GM21717 (cell line): ENCODE measurements around the gene RACK1.

Experiments
- ATAC-seq: cut with Tn5 transposase; IDR thresholded peaks from one replicate; pipeline ENCODE4 v1.9.1; 2021; ENCODE audit warnings: mild to moderate bottlenecking, moderate library complexity; ENCODE audit not compliant: unreplicated experiment

Gene RACK1

DNA sequence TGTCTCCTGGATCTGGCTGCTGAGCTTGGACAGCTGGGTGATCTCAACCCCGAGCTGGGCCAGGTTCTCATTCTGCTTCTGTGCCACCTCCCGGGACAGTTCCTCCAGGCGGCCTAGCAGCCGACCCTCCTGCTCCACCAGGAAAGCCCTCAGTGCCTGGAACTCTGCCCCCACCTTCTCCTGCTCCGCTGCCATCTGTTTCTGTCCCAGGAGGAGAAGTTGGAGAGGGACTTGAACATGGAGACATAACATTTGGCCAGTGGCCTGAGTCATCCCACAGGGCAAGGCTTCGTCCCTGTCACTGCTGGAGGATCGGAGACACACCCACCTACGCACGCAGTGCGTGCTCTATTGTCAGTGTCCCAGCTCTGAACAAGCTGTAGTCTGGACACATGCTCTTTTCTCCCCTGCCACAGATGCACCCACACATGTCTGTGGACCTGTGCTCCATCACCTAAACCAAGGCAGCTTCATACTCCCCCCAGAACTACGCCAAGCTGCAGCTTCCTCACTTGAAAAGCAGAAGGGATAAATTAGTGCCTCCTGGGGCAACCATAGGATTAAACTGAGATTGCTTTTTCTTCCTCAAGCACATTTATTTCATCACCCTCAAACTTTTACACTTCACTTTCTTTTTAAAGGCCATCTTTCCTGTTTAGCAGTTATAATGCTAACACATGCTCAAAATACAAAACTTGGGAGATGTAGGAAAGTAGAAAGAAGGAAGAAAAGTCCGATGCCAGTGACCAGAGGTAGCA is 43.6 kb downstream of the RACK1 start:
- ATAC-seq, result no peak

DNA sequence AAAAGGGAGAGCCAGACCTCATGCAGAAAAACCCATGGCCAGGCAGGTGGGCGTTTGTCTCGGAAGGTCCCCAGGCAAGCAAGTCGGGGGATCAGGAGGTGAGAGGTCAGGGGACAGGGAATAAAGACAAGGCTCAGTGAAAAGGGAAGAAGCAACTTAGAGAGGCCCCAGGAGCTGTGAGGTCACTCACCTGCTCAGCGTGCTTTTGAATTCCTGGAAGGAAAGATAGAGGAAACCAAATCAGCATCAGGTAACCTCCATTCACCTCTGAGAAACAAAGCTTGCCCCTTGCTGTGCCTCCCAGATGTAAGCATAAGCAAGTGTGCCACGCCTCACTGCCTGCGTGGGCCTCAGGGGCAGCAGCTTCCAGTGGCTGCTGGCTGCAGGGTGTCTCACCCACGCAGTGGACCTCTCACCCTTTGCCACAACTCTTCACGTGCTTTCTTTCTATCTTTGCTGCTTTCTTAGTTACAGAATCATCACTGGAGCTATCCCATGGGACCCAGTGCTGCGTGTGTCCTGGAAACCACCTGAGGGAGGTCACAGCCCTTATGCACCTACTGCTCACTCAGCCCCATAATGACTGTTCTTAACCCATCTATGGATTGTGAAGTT is 44.7 kb downstream of the RACK1 start:
- peak; percentile 51 for ATAC-seq

DNA sequence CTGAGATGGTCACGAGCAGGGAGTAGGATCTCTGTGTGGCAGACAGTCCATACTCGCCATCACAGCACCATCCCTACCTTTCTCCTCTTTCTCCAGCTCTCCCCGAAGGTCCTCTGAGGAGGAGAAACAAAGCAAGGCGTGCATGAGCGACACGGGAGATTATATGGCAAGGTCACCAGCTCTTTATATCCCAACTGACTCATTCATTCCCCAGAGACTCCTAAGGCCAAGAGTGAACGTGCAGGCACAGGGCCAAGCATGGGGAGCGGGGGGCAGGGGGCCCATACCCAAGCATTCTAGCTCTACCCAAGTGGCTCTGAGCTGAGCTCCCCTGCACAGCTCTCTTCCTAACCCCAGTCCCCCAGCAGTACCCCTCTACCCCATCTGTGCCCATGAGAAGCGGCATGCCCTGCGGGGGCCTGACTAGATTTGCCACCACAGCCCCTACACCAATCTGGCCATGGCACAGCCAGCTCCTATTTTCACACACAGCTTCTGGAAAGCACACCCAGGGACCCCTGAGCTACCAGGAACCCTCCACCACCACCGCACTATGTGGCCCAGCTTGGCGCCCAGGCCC is 45.5 kb downstream of the RACK1 start:
- ATAC-seq, result no peak

DNA sequence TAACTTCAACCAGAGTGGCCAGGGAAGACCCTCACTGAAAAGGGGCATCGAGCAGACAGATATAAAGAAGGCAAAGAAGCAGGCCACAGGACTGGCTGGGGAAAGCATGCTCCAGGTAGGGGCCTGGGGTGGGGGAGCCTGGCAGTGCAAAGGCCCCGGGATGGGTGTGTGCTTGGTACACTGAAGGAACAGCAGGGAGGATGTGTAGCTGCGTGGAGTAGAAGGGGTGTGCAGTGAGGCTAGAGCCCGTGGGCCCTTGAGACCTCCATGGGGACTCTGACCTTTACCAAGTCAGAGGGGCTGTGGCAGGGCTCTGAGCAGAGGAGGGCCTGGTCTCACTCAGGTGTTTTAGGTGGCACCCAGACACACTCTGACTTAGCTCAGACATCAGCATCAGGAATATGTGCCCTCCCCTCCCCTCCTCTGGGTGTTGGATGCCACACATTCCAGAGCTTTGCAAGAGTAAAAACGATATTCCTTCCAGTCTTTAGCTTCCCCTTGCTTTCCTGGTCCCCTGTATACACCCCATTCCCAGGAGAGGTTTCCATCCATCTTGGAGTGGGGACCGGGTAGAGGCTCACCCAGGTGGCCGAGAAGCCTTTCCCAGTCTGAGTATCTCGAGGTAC is 46.3 kb downstream of the RACK1 start:
- no peak for ATAC-seq

DNA sequence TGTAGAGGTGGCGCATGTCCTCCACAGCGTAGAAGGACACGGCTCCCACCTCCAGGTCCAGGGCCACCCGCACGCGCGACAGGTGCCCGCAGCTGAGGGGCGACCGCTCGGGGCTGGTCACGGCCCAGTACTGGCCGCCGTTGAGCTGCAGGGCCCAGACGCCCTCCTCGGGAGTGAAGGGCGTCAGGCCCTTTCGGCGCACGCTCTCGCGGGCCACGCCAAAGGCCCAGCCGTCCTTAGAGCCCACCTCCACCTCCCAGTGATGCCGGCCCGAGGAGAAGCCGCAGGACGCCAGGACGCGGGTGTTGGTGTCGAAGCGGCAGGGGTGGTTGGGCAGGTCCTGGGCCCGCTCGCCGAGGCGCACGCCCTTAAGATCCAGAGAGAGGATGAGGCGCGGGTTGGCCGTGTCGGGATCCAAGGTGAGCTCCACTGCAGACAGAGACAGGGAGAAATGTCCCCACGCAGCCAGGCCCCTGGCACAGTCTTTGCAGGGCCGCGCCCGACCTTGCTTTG is 48.4 kb downstream of the RACK1 start:
- ATAC-seq, result no peak

DNA sequence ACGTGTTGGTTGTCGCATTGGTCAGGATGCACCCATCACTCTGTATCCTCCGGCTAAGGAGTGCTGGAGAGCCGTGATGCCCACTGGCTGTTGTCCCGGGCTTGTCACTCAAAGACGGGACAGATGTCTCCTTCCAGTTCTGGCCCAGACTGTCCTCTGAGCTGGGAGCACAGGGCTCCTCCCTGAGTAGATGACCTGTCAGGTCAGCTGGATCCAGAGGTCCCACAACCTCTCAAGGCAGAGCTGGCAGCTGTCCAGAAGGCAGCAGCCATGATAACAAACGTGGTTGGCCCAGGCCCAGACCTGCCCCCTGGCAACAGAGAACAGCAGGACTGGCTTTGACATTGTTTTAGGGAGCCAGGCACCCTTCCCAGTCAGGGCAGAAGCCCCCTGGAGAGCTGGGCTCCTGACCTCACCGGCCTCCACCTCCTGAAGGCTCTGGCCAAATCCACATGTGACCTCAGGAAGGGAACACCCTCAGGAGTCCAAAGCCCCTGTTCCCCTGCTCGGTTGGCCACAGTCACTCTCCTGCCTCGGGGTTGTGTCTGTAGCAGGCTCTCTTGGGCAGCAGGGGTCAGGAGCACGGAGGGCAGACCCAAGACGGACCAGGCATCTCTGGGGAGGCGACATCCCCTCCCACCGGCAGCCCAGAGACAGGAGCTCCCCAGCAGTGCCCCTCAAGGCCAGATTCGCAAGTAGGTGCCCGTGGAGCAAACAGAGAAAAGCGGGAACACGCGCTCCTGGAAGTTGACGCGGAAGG is 49.0 kb downstream of the RACK1 start:
- no peak for ATAC-seq

DNA sequence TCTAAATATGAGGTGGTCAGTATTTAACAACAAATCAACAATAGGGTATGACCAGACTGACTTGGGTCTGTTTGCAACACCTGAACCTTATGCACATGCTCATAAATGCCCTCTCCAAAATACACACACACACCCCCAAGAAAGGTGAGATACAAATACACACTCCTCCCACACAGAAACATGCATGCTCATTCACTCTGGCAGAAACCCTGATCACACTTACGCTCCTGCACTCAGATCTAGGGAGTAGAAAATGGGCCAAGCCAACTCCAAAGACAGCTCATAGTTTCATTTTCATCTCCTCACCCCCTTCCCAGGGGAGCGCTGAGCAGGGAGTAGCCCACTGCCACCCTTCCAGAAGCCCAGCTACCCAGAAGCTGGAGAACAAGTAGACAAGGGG is 50.0 kb downstream of the RACK1 start:
- ATAC-seq, result no peak

DNA sequence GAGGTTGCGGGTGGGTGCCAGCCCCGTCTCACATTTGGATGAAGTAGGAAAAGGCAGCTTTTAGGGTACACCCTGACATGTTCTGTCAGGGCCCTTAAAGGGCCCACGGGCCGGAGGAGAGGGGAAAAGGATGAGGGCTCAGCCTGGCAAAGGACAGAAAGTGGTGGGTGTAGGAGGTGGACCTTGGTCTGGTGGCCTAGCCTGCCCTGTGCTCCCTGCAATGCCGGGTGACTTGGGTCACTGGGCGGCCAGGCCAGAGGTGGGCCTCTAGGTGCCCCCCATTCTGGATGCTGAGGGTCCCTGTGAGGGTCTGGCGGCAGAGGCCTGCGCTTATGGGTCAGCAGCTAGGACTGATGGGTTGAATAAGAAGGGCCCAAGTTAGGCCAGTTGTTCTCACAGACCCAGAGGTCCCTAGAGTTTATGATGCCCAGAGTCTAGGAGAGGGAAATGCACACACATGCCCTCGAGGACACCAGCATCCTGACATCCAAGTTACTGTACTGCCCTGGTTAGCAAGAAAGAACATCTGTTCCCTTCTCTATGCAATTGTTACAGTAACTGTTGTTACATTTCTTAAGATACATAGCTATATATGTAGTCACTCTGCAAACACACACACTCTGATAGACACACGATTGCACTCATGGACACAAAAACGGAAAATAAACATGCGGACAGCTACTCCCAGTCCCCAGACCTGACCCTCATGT is 51.2 kb downstream of the RACK1 start:
- no peak for ATAC-seq

DNA sequence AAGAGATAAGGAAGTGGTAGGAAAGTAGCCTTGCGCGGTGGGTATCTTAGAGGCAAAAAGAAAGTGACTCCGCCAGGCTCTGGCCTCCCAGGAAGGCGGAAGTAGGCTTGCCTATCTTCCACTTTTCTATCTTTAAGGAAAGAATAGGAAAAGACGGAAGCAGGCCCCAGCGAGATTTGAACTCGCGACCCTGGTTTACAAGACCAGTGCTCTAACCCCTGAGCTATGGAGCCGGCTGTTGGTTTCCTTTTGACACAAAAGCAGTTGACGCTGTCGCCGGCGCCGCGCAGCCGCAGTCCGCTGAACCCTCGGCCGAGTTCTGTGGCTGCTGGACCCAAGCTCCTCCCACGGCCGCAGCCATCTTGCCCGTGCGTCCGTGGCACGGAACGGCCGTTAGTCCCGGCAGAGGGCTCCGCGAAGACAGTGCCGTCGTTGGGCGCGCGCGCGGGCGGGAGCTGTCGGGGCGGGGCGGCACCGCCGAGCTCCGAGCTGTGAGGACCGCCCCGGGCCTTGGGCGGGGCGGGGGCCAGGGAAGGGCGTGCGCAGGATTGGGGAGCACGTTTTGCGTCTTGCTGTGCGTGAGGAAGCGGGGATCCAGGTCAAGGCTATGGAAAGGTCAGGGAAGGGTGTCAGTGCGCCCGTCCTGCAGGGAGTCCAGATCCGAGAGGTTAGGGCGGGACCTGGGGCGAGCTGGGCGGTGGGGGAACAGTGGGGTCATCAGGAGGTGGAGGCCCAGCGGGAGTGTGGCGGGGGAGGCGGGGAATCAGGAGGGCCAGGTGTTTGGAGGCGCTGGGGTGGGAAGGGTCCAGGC is 52.0 kb downstream of the RACK1 start:
- ATAC-seq, result peak; percentile 63

DNA sequence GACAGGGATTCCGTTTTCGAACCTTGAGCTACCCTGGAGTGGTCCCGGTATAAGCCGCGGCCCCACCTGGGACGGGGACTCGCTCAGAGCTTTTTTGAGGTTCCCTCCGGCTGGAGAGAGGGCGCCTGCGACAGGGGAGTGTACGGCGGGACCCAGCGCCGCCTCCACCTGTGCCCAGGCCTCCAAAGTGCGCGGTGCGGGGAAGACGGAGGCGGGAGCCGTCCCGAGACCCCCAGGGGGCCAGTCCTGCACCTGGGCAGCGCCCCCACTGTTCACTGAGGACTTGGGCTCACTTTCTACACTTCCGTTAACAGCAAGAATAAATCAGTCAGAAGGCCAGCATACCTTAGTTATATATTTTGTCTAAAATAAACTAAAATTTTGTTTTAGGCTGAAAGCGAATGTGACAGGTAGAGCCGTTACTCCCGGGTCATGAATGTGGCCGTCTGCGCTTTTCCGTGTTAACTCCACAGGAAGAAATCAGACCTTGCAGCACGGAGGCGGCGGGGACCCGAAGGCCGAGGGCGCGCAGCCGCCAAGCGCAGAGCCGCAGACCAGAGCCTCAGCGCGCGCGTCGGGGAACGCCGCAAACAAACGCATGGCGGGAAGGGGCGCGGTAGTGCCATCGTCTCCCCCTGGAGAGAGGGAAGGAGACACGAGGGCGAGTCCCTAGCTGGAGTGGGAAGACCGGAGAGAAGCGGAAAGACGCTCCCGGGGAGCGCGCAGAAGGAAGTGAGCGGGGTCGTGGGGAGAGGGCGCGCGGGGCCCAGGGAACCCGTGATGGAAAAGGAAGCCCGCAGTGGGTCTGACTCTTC is 52.8 kb downstream of the RACK1 start:
- ATAC-seq, result peak; percentile 11

DNA sequence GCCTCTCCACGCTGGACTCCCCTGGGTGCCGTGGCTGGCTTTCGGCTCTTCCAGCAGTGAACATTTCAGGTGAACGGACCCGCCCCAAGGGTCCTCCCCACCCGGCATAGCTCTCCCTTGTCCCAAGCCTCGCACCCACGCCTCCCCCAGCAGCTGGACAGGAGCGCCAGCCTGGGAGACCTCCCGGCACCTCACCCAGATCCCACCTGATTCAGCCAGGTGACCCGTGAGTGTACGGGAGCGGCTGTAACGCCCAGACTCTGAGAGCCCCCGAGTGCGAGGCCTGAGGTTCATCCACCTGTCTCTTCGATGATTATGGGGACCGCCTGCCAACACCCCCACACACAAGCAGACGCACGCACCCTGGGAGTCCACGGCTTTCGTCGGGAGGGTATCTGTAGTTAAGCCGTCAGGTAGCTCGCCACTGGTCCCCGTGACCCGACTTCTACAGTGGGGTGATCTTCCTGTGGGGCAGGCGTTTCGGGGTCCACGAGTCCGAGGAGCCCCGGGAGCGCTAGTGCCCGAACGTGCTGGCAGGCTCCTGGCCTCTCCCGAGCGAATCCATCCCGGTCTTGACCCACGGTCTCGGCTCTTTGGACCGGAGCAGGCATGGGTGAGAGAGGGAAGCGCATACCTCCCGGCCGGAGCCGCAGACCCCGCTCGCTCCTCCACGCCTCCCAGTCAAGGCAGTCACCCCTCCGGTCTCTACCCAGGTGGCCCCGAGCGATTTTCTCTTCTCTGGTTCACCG is 53.6 kb downstream of the RACK1 start:
- ATAC-seq, result peak; percentile 1

DNA sequence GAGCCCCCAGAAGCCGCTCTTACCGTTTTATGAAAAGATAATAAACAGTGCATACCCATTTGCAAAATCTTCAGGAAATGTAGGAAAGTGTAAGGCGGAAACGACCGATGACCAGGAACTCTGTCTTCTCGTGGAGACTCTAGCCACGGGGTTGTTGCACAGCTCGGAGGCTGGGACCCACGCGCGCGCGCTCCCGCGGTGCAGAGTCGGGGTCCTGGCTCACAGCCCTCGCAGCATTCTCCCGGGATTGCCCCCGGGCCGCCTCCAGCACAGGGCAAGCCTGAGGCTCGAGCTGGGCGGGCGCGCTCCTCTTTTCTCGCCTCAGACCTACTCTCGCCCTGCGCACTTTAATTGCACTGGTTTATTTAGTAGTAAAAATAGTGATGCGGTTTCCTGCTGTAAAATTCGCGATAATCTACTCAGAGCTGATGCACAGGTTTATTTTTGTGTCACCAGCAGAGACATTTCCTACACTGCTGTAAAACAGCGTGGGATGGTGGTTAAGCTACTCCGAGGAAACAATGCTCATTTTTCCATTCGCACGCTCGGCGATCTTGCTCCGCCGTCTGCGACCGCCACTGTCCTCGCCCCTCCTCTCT is 54.2 kb downstream of the RACK1 start:
- no peak for ATAC-seq

DNA sequence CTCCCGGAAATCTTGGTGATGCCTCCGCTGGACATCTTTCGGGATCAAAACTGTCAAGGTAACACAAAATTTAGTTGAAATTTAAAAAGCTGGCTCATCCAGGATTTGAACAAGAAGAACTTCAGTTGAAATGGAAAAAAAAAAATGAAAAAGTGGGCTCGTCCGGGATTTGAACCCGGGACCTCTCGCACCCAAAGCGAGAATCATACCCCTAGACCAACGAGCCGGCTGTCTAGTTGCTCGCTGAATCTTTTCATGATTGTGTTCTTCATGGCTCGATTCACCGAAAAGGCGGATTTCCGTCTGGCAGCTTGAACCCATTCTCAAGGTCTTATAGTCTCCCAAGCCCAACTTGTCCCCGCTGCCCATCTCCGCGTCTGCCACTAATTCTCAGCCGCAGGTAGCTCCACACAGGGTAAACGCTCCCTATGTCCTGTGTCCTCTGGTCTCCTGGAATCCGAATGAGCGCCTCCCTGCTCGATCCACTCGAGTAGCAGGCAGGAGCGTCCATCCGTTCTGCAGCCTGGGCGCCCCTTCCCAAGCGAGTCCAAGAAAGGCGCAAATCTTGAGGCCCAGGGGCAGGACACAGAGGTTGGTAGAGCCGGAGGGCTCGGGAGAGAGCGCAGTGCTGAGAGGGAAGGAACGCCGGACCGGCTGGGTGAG is 54.9 kb downstream of the RACK1 start:
- ATAC-seq, result no peak

DNA sequence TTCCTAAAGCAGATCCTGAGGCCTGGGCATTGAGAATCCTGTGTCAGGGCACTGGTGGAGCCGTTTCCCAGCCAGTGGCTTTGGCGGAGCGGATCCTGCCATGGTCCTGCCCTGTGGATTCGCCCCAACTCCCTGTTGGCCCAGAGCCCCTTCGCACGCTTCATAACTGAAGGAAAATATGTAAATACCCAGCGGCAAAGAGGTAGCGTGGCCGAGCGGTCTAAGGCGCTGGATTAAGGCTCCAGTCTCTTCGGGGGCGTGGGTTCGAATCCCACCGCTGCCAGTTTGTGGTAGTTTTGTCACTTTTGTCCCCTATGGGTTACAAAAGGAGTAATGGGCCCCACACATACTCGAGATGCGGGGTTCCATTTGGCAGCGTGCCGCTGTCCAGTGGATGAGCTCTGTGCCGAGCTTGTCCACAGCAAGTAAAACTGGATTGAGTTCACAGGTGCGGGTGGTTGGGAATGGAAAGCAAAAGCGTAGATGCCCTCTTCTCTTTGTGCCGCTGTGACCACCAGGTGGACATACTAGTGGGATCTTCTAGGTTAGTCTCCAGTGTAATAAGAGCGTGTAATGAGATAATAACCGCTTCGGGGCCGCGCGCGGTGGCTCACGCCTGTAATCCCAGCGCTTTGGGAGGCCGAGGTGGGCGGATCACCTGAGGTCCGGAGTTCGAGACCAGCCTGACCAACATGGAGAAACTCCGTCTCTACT is 56.0 kb downstream of the RACK1 start:
- no peak for ATAC-seq

DNA sequence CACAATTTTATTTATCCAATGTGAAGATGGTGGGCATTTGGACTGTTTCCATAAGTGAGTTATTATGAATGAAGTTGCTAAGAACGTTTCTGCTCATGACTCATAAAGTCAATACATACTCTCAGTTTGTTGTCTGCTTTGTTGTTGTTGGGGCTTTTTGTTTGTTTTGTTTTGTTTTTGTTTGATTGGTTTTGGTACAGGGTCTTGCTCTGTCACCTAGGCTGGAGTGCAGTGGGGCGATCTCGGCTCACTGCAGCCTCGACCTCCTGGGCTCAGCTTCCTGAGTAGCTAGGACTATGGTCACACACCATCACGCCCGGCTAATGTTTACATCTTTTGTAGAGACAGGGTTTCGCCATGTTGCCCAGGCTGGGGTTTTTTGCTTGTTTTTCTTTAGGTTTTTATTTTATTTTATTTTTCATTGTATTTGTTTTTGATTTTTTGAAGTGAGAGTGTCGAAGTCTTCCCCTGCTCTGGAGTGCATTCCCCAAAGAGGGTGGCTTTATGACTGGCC is 56.7 kb downstream of the RACK1 start:
- ATAC-seq, result no peak
